Raji (cell line): ENCODE data around the gene RENBP.

Source experiments
- POLR2A ChIP-seq: IDR thresholded peaks from 2 replicates; pipeline ENCODE4 v1.6.1; 2011; ENCODE audit warnings: low read depth, low read length, control low read depth; ENCODE audit not compliant: insufficient read depth

RENBP gene

DNA sequence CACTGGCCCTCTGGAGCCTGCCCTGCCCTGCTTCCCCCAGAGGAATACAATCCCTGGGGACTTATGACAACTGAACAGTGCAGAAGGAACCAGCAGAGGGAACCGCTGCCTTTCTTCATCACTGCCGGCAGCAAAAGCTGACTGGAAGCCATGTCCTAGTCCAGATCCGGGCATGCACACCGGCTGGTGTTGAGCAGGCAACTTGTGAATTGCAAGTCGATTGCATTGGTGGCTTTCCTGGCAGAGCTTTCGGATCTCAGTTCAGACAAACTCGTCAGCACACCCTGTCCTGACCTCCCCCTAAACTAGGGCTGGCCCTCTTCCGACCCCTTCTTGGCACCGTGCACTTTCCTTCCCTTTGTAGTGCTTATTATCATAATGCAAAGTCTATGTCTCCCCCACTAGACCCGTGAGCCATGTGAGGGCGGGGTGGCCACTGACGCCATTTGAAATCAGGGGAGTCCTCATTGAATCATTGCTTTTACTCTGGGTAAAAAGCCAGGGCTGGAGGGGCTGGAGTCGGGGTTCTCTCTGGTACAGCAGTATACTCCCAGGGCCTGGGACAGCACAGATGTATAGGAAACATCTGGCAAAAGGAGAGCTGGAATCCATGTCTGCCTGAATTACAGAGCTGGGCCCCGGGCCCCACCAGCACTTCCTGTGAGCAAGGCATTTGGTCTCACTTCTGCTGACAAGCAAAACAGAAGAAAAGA, 20.1 kb downstream of the RENBP start:
- peak; percentile 17; the same call in 1 of the 2 replicates for TF ChIP-seq POLR2A

- TF ChIP-seq POLR2A = no peak
These were observed 21.2 kb downstream of the RENBP start for GRCh38 chrX:153922932-153923857.

GRCh38 chrX:153921511-153922446, 22.7 kb downstream of the RENBP start:
- no peak for TF ChIP-seq POLR2A

DNA sequence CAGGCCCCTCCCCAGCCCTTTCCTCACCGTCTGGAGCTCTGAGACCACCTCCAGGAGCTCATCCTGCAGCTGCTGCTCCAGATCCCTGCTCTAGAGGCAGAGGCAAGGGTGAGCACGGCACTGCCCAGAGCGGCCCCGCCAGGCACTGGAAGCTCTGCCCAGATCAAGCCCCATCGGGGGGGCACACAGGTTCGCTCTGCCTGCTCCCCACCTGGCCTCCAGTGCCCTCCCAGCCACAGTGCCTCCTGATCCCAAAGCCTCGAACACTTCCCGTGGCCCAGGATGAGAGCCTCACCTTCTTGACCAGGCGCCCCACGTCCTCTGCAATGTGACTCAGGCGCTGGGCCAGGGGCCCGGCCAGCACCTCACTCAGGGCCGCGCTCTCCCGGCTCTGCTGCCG, 23.4 kb downstream of the RENBP start:
- no peak for TF ChIP-seq POLR2A

DNA sequence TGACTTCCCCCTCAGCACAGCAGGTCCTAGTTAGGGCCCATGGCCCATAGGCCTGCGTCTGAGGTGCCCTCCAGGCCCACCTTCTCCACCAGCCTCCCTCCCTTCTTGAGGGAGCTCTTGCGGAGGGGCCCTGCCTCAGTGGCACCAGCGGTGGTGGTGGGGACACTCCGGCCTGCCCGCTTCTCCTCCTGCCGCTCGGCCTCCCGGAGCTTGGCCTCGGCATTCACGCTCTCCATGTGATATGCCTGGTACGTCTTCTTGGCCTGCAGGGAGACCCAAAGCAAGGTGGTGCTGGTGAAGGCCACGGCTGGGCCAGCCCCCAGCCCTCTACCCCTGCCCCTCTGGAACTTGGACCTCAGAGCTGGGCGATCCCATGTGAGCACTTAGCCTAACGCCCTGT, 23.9 kb downstream of the RENBP start:
- TF ChIP-seq POLR2A = no peak

DNA sequence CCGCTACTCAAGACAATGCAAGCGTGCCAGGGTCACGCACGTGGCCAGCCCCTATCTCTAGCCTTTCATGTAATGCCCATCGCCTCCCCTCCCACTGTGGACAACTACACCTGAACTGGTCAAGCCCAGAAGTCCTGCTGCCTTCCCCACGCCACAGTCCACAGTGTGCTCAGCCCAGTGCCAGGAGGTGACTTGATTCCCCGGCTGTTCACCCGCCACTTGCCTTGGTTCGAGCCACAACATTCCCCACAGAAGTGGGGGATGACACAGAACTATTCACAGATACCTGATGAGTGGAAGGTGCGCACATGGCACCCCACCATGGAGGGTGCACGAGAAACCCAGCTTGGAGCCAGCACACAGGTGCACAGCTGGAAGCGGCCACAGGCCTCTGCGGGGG, 25.2 kb downstream of the RENBP start:
- TF ChIP-seq POLR2A = no peak

DNA sequence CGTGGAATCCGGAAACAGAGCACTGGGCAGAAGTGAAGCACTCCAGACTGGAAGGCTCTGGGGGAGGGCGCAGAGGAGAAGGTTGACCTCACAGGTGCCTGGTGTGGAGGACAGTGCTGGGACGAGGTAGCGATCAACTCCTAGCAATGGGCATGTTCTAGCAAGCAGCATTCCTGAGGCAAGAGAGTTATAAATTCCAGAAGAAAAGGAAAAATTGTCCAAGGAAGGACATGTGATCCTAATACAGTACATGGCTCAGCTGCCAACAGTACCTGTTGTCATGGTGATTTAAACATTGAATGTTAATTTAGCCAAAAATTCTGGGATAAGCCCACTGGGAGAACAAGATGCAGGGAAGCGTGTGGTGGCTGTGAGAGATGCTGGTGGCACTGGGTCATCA, 26.6 kb downstream of the RENBP start:
- no peak for TF ChIP-seq POLR2A

- TF ChIP-seq POLR2A = no peak
These were observed 30.7 kb downstream of the RENBP start for GRCh38 chrX:153913701-153914100.

- TF ChIP-seq POLR2A = no peak
These were observed 31.2 kb downstream of the RENBP start for GRCh38 chrX:153913211-153913610.

- TF ChIP-seq POLR2A = no peak
These were observed 32.6 kb downstream of the RENBP start for GRCh38 chrX:153911798-153912197.

GRCh38 chrX:153910446-153910845, 34.0 kb downstream of the RENBP start:
- TF ChIP-seq POLR2A = no peak

DNA sequence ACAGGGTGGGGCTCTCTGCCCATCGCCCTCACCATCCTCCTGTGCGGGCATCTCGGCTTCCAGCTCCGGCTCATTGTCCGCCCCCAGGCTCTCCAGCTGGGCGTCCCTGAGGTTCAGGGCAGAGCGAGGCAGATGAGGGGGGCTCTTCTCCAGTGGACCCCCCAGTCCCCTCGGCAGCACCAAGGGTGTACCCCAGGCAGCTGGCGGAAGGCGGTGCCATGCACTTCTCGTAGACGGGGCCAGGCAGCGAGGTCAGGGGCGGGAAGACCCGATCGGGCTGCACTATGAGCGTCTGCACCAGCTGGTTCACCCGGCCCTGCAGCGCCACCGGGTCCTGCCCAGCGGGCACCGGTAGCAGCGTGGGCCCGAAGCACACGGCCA, 34.5 kb downstream of the RENBP start:
- TF ChIP-seq POLR2A = no peak

- no peak for TF ChIP-seq POLR2A
These were observed 35.1 kb downstream of the RENBP start for GRCh38 chrX:153909024-153909979.
